K562 (cell line): Measurements from ENCODE around the gene HDAC5. TPM values are rescaled to one million over a fixed set of nuclear protein-coding genes. Genes with fewer than 3 reads are reported as not detected.

ENCODE experiments used
- C11orf30 ChIP-seq: fragments of 450-650 bp; IDR thresholded peaks from 2 replicates; pipeline ENCODE4 v1.6.1; 2016; ENCODE audit warnings: low read depth, mild to moderate bottlenecking
- GATA2 ChIP-seq: sonication (generic); formaldehyde crosslinking; IDR thresholded peaks from 2 replicates; pipeline ENCODE4 v1.4.0; 2020; ENCODE audit warnings: mild to moderate bottlenecking, missing genetic modification reagents
- HOXB6 ChIP-seq: fragments of 250-450 bp; sonication (Bioruptor Pico); IDR thresholded peaks from 2 replicates; pipeline ENCODE4 v1.5.1; 2022; ENCODE audit warnings: mild to moderate bottlenecking, borderline replicate concordance
- NR1H2 ChIP-seq: sonication (generic); formaldehyde crosslinking; IDR thresholded peaks from 2 replicates; pipeline ENCODE4 v1.4.0; 2020; ENCODE audit warnings: mild to moderate bottlenecking, missing genetic modification reagents
- TEAD1 ChIP-seq, 2 experiments: fragments of 450-650 bp in 1 of 2; sonication (generic) in 1 of 2; formaldehyde crosslinking; IDR thresholded peaks; 2 replicates each; pipeline versions ENCODE4 v1.4.0 to v1.8.0; 2020 to 2022; ENCODE audit warnings: mild to moderate bottlenecking in 2 of 2, missing genetic modification reagents in 1 of 2
- TRIM24 ChIP-seq, 2 experiments: fragments of 450-650 bp; IDR thresholded peaks; 2 replicates each; pipeline ENCODE4 v1.6.1; 2016
- ZFP1 ChIP-seq: fragments of 450-650 bp; formaldehyde crosslinking; IDR thresholded peaks from 2 replicates; pipeline ENCODE4 v1.4.0; 2020; ENCODE audit warnings: mild to moderate bottlenecking, mixed read lengths
- ZNF184 ChIP-seq: sonication (generic); formaldehyde crosslinking; IDR thresholded peaks from 2 replicates; pipeline ENCODE4 v1.5.0; 2020; ENCODE audit warnings: missing genetic modification reagents
- ZNF511 ChIP-seq: sonication (generic); formaldehyde crosslinking; IDR thresholded peaks from 2 replicates; pipeline ENCODE4 v1.8.0; 2022; ENCODE audit warnings: mild to moderate bottlenecking, missing genetic modification reagents
- polyA plus RNA-seq, 8 experiments: library from polyadenylated mRNA; depleted of rRNA in 4 of 8; stranded (reverse) in 5 of 8; unstranded in 3 of 8; fragments of >200 nt; fragmentation: Nextera tagmentation in 2 of 8; fragmentation: Illumina TruSeq in 1 of 8; extraction: Ambion mirVana in 2 of 8; extraction: Trizol in 1 of 8; gene quantifications; 2 replicates each; pipeline versions ENCODE4 v1.2.1 to v1.2.3, GENCODE V29; 2011 to 2014; ENCODE audit warnings: inconsistent platforms in 1 of 8, missing spikeins in 1 of 8
- total RNA-seq, 7 experiments: library from RNA; depleted of rRNA in 6 of 7; stranded (reverse); fragments of >200 nt in 6 of 7; fragmentation: Illumina TruSeq in 2 of 7; extraction: Trizol in 2 of 7; gene quantifications; 2 replicates each; pipeline versions ENCODE4 v1.2.1 to v1.2.3, GENCODE V29; 2011 to 2021; ENCODE audit warnings: low replicate concordance in 1 of 7
- TF ChIP-seq, protein P1 (sequence below), 2 experiments: fragments of 450-650 bp in 1 of 2; sonication (generic) in 1 of 2; formaldehyde crosslinking in 1 of 2; IDR thresholded peaks; 2 replicates each; pipeline versions ENCODE4 v1.7.1 to v1.9.0; 2016 to 2022; ENCODE audit warnings: inconsistent platforms in 1 of 2, mild to moderate bottlenecking in 1 of 2, missing genetic modification reagents in 1 of 2
- TF ChIP-seq, protein P2 (sequence below): fragments of 450-650 bp; IDR thresholded peaks from 2 replicates; pipeline ENCODE4 v1.6.1; 2016
- TF ChIP-seq, protein P3 (sequence below), 2 experiments: IDR thresholded peaks; 2 replicates each; pipeline ENCODE4 v1.6.1; 2011; ENCODE audit warnings: borderline replicate concordance in 1 of 2, control low read depth in 1 of 2, low read depth in 1 of 2, low read length in 1 of 2, mild to moderate bottlenecking in 1 of 2, mixed read lengths in 1 of 2, moderate library complexity in 1 of 2; ENCODE audit not compliant: insufficient read depth in 1 of 2, insufficient read length in 1 of 2, poor library complexity in 1 of 2, severe bottlenecking in 1 of 2; ENCODE audit errors: extremely low read depth in 1 of 2

Gene HDAC5
- total and polyA plus RNA-seq, 9 of the 15 experiments (the other 6 are each of a cell fraction or from before 2014, with no cell fraction given) = 0.45 to 26.2 (median 16.4) TPM

- TF ChIP-seq, protein P1, sequence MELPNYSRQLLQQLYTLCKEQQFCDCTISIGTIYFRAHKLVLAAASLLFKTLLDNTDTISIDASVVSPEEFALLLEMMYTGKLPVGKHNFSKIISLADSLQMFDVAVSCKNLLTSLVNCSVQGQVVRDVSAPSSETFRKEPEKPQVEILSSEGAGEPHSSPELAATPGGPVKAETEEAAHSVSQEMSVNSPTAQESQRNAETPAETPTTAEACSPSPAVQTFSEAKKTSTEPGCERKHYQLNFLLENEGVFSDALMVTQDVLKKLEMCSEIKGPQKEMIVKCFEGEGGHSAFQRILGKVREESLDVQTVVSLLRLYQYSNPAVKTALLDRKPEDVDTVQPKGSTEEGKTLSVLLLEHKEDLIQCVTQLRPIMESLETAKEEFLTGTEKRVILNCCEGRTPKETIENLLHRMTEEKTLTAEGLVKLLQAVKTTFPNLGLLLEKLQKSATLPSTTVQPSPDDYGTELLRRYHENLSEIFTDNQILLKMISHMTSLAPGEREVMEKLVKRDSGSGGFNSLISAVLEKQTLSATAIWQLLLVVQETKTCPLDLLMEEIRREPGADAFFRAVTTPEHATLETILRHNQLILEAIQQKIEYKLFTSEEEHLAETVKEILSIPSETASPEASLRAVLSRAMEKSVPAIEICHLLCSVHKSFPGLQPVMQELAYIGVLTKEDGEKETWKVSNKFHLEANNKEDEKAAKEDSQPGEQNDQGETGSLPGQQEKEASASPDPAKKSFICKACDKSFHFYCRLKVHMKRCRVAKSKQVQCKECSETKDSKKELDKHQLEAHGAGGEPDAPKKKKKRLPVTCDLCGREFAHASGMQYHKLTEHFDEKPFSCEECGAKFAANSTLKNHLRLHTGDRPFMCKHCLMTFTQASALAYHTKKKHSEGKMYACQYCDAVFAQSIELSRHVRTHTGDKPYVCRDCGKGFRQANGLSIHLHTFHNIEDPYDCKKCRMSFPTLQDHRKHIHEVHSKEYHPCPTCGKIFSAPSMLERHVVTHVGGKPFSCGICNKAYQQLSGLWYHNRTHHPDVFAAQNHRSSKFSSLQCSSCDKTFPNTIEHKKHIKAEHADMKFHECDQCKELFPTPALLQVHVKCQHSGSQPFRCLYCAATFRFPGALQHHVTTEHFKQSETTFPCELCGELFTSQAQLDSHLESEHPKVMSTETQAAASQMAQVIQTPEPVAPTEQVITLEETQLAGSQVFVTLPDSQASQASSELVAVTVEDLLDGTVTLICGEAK (IDR thresholded peaks at IDR 0.05) = no peak
- TF ChIP-seq, protein P1 (CRISPR knock-in tag; IDR thresholded peaks at IDR 0.05) = no peak
- no peak for TF ChIP-seq ZNF184
- TF ChIP-seq, protein P2, sequence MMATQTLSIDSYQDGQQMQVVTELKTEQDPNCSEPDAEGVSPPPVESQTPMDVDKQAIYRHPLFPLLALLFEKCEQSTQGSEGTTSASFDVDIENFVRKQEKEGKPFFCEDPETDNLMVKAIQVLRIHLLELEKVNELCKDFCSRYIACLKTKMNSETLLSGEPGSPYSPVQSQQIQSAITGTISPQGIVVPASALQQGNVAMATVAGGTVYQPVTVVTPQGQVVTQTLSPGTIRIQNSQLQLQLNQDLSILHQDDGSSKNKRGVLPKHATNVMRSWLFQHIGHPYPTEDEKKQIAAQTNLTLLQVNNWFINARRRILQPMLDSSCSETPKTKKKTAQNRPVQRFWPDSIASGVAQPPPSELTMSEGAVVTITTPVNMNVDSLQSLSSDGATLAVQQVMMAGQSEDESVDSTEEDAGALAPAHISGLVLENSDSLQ = peak; percentile 81
- TF ChIP-seq ZFP1 (CRISPR knock-in tag) = no peak
- TF ChIP-seq TEAD1 (CRISPR knock-in tag; IDR thresholded peaks at IDR 0.05) = no peak
- TF ChIP-seq GATA2 (CRISPR knock-in tag) = no peak
- TF ChIP-seq, protein P3, sequence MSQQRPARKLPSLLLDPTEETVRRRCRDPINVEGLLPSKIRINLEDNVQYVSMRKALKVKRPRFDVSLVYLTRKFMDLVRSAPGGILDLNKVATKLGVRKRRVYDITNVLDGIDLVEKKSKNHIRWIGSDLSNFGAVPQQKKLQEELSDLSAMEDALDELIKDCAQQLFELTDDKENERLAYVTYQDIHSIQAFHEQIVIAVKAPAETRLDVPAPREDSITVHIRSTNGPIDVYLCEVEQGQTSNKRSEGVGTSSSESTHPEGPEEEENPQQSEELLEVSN (IDR thresholded peaks at IDR 0.05; ENCODE audit: borderline replicate concordance in 1 of 2, extremely low read depth in 1 of 2, insufficient read depth in 1 of 2, insufficient read length in 1 of 2, low read depth in 1 of 2, low read length in 1 of 2, poor library complexity in 1 of 2, severe bottlenecking in 1 of 2) = peak; percentile 87 to 89
- TF ChIP-seq HOXB6 (CRISPR knock-in tag) = no peak
- no peak for TF ChIP-seq ZNF511 (CRISPR knock-in tag)
- peak; percentile 59; the same call in 1 of the 2 replicates for TF ChIP-seq C11orf30
- peak in 1 of 2 experiments; percentile 61; a peak in 1 of 4 replicates for TF ChIP-seq TRIM24 (IDR thresholded peaks at IDR 0.05)
- TF ChIP-seq NR1H2 = no peak
Measured at GRCh38 chr17:44137891-44138709, 14.7 kb upstream of the HDAC5 start (continued).
